ENCODE data around the gene HBQ1.
"Not testable (repeated sequence)": the region's sequence is repeated elsewhere in the genome, so short reads cannot be mapped to it uniquely, and the experiment has no call there.

DNA sequence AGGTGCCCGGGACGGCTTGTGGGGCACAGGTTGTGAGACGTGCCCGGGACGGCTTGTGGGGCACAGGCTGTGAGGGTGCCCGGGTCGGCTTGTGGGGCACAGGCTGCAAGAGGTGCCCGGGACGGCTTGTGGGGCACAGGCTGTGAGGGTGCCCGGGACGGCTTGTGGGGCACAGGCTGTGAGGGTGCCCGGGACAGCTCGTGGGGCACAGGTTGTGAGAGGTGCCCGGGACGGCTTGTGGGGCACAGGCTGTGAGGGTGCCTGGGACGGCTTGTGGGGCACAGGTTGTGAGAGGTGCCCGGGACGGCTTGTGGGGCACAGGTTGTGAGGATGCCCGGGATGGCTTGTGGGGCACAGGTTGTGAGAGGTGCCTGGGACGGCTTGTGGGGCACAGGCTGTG is 20.0 kb upstream of the HBQ1 start:
- TF ChIP-seq, protein P1, sequence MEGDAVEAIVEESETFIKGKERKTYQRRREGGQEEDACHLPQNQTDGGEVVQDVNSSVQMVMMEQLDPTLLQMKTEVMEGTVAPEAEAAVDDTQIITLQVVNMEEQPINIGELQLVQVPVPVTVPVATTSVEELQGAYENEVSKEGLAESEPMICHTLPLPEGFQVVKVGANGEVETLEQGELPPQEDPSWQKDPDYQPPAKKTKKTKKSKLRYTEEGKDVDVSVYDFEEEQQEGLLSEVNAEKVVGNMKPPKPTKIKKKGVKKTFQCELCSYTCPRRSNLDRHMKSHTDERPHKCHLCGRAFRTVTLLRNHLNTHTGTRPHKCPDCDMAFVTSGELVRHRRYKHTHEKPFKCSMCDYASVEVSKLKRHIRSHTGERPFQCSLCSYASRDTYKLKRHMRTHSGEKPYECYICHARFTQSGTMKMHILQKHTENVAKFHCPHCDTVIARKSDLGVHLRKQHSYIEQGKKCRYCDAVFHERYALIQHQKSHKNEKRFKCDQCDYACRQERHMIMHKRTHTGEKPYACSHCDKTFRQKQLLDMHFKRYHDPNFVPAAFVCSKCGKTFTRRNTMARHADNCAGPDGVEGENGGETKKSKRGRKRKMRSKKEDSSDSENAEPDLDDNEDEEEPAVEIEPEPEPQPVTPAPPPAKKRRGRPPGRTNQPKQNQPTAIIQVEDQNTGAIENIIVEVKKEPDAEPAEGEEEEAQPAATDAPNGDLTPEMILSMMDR (IDR thresholded peaks at IDR 0.05; ENCODE audit: low read length) = not testable (repeated sequence)
- TF ChIP-seq EZH2 (IDR thresholded peaks at IDR 0.05; ENCODE audit: borderline replicate concordance, low read length) = not testable (repeated sequence)

Data from OCI-LY1 (cell line).